H9 (cell line): ENCODE data around the gene OR10D3. TPM values are rescaled to one million over a fixed set of nuclear protein-coding genes. Genes with fewer than 3 reads are reported as not detected.

Experiments
- DNase-seq: peaks from one replicate; pipeline ENCODE4 v3.0.0-alpha.2; 2017
- H2AFZ ChIP-seq: one replicate; pipeline ENCODE4 v1.6.1; 2013; ENCODE audit warnings: mild to moderate bottlenecking, low read length, control low read depth, moderate library complexity
- H2AK5ac ChIP-seq: 2 replicates; pipeline ENCODE4 v1.6.1; 2013; ENCODE audit warnings: low read length, control low read depth, mixed read lengths; ENCODE audit not compliant: insufficient read length
- H2BK120ac ChIP-seq: one replicate; pipeline ENCODE4 v1.6.1; 2013; ENCODE audit warnings: low read depth, mild to moderate bottlenecking, low read length, control low read depth, inconsistent platforms; ENCODE audit not compliant: poor library complexity, severe bottlenecking
- H2BK12ac ChIP-seq: 2 replicates; pipeline ENCODE4 v1.6.1; 2013; ENCODE audit warnings: low read length, control low read depth, mixed read lengths, low read depth; ENCODE audit not compliant: insufficient read length
- H2BK15ac ChIP-seq: 2 replicates; pipeline ENCODE4 v1.6.1; 2013; ENCODE audit warnings: low read depth, low read length, control low read depth
- H2BK20ac ChIP-seq: one replicate; pipeline ENCODE4 v1.6.1; 2013; ENCODE audit warnings: low read depth, mild to moderate bottlenecking, low read length, control low read depth, inconsistent platforms; ENCODE audit not compliant: poor library complexity, severe bottlenecking
- H2BK5ac ChIP-seq: 2 replicates; pipeline ENCODE4 v1.6.1; 2013; ENCODE audit warnings: low read length, control low read depth, mixed read lengths; ENCODE audit not compliant: insufficient read length
- H3K14ac ChIP-seq: 2 replicates; pipeline ENCODE4 v1.6.1; 2013; ENCODE audit warnings: low read length, control low read depth; ENCODE audit not compliant: insufficient read depth
- H3K18ac ChIP-seq: 2 replicates; pipeline ENCODE4 v1.6.1; 2013; ENCODE audit warnings: low read depth, mild to moderate bottlenecking, mixed read lengths, low read length, control low read depth; ENCODE audit not compliant: insufficient read length
- H3K23ac ChIP-seq: 2 replicates; pipeline ENCODE4 v1.6.1; 2013; ENCODE audit warnings: low read length, control low read depth, mixed read lengths, low read depth; ENCODE audit not compliant: insufficient read length
- H3K23me2 ChIP-seq: 2 replicates; pipeline ENCODE4 v1.6.1; 2013; ENCODE audit warnings: low read depth, mild to moderate bottlenecking, mixed read lengths, low read length, control low read depth; ENCODE audit not compliant: insufficient read length, poor library complexity, severe bottlenecking
- H3K27ac ChIP-seq: 2 replicates; pipeline ENCODE4 v1.5.1; 2013; ENCODE audit warnings: low read length, control low read depth, mixed read lengths, low read depth; ENCODE audit not compliant: insufficient read length
- H3K27me3 ChIP-seq: 2 replicates; pipeline ENCODE4 v1.6.1; 2013; ENCODE audit warnings: low read length, control low read depth, inconsistent platforms; ENCODE audit not compliant: insufficient read depth
- H3K4ac ChIP-seq: 2 replicates; pipeline ENCODE4 v1.6.1; 2013; ENCODE audit warnings: low read depth, mild to moderate bottlenecking, control low read depth, inconsistent platforms, low read length, moderate library complexity
- H3K4me1 ChIP-seq: 2 replicates; pipeline ENCODE4 v1.6.1; 2013; ENCODE audit warnings: low read length, control low read depth, inconsistent platforms; ENCODE audit not compliant: insufficient read depth
- H3K4me2 ChIP-seq: 2 replicates; pipeline ENCODE4 v1.6.1; 2013; ENCODE audit warnings: low read length, control low read depth, mixed read lengths; ENCODE audit not compliant: insufficient read length, insufficient read depth
- H3K56ac ChIP-seq: 2 replicates; pipeline ENCODE4 v1.6.1; 2013; ENCODE audit warnings: low read depth, mild to moderate bottlenecking, mixed read lengths, low read length, control low read depth; ENCODE audit not compliant: insufficient read length
- H3K79me1 ChIP-seq: 2 replicates; pipeline ENCODE4 v1.6.1; 2013; ENCODE audit warnings: low read depth, mild to moderate bottlenecking, moderate library complexity, low read length, control low read depth, inconsistent platforms; ENCODE audit not compliant: insufficient read depth, poor library complexity, severe bottlenecking
- H3K79me2 ChIP-seq: 2 replicates; pipeline ENCODE4 v1.6.1; 2013; ENCODE audit warnings: low read length, control low read depth, inconsistent platforms; ENCODE audit not compliant: insufficient read depth
- H3K9ac ChIP-seq: 2 replicates; pipeline ENCODE4 v1.6.1; 2013; ENCODE audit warnings: low read length, control low read depth, mixed read lengths; ENCODE audit not compliant: insufficient read length; ENCODE audit errors: extremely low read depth
- H3K9me3 ChIP-seq: one replicate; pipeline ENCODE4 v1.6.1; 2013; ENCODE audit warnings: low read depth, low read length, inconsistent platforms; ENCODE audit not compliant: control insufficient read depth
- H3T11ph ChIP-seq: one replicate; pipeline ENCODE4 v1.6.1; 2013; ENCODE audit warnings: mild to moderate bottlenecking, low read length, control low read depth, inconsistent platforms
- H4K20me1 ChIP-seq: one replicate; pipeline ENCODE4 v1.6.1; 2013; ENCODE audit not compliant: control insufficient read depth, insufficient read length, insufficient read depth
- H4K5ac ChIP-seq: 2 replicates; pipeline ENCODE4 v1.6.1; 2013; ENCODE audit warnings: low read depth, mild to moderate bottlenecking, mixed read lengths, low read length, control low read depth; ENCODE audit not compliant: insufficient read length
- H4K8ac ChIP-seq: replicated peaks from 2 replicates; pipeline ENCODE4 v1.6.1; 2013; ENCODE audit warnings: low read length, control low read depth, mixed read lengths, low read depth; ENCODE audit not compliant: insufficient read length
- H4K91ac ChIP-seq: 2 replicates; pipeline ENCODE4 v1.6.1; 2013; ENCODE audit warnings: low read depth, mild to moderate bottlenecking, moderate library complexity, mixed read lengths, low read length, control low read depth; ENCODE audit not compliant: insufficient read length
- H3K27ac Mint-ChIP-seq, 3 experiments: 2 replicates in 2 of 3; 3 replicates in 1 of 3; pipeline ENCODE4 v1.8.0; 2020 to 2021; ENCODE audit warnings: mixed read lengths in 3 of 3, mild to moderate bottlenecking in 1 of 3, moderate library complexity in 1 of 3
- H3K27me3 Mint-ChIP-seq: 2 replicates; pipeline ENCODE4 v1.8.0; 2021; ENCODE audit warnings: low read depth, mild to moderate bottlenecking, moderate library complexity, mixed read lengths
- H3K36me3 Mint-ChIP-seq, 3 experiments: 2 replicates in 2 of 3; 3 replicates in 1 of 3; pipeline ENCODE4 v1.8.0; 2020 to 2021; ENCODE audit warnings: low read depth in 3 of 3, mixed read lengths in 3 of 3; ENCODE audit not compliant: insufficient read depth in 1 of 3
- H3K4me1 Mint-ChIP-seq, 2 experiments: 2 replicates each; pipeline ENCODE4 v1.8.0; 2020; ENCODE audit warnings: mixed read lengths in 2 of 2
- H3K4me3 Mint-ChIP-seq, 2 experiments: 2 replicates in 1 of 2; 3 replicates in 1 of 2; pipeline ENCODE4 v1.8.0; 2020 to 2021; ENCODE audit warnings: mild to moderate bottlenecking in 2 of 2, mixed read lengths in 2 of 2, moderate library complexity in 1 of 2
- H3K9me3 Mint-ChIP-seq, 2 experiments: 2 replicates in 1 of 2; 3 replicates in 1 of 2; pipeline ENCODE4 v1.8.0; 2020; ENCODE audit warnings: mild to moderate bottlenecking in 2 of 2, mixed read lengths in 2 of 2, moderate library complexity in 1 of 2
- WGBS: extraction: QIAGEN DNeasy Blood & Tissue Kit; methylation state at CpG from one replicate; pipeline ENCODE4 v1.1.7; 2013; ENCODE audit warnings: missing lambda C conversion rate, low lambda C conversion rate, mixed read lengths; ENCODE audit not compliant: insufficient read length; ENCODE audit errors: extremely low coverage; 5-methylcytosine and 5-hydroxymethylcytosine counted together
- total RNA-seq: library from RNA; stranded (reverse); gene quantifications from 2 replicates; pipeline ENCODE4 v1.2.1, GENCODE V29; 2021
- TF ChIP-seq, protein P1 (sequence below): fragments of 200-600 bp; sonication (generic); conservative IDR thresholded peaks from 3 replicates; pipeline ENCODE4 v1.8.0; 2021; ENCODE audit warnings: antibody characterized with exemption, mild to moderate bottlenecking

OR10D3 gene
- total RNA-seq, 1 experiment from 2014 or later: not detected

DNA sequence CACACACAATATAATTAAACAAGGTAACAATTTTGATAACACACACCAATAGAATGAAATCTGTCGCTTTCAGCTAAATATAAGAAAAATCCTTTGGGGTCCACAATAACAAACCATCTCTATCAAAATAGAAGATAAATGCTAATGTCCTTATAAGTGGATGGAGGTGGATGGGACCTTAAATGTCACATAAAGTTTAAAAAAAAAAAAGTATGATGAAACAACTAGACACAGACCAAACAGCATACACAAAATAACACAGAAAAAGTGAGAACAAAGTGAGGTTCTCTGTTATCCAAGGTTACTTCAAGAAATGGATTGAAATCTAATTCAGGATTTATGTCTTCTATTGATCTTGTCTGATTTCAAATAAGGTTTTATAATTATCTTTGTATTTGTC is 10.5 kb upstream of the OR10D3 start:
- Mint-ChIP-seq H3K4me3 (no peak overlapping the region), H3K27ac (no peak overlapping the region), H3K36me3 (peaks cover 0 to 3% (median 0%) of the 10 kb centered on the region in 3 experiments; a peak in 2 of 7 replicates), H3K9me3 (peaks cover 2% of the 10 kb centered on the region in 2 experiments; a peak in 3 of 5 replicates), H3K27me3 (peaks cover 45% of the 10 kb centered on the region), H3K4me1 (peaks cover 14 to 17% of the 10 kb centered on the region in 2 experiments)
- no peak overlapping the region for H3K9ac ChIP-seq
- H2BK120ac ChIP-seq: no peak overlapping the region
- no peak overlapping the region for H4K5ac ChIP-seq
- no peak overlapping the region for H3T11ph ChIP-seq
- H3K23ac ChIP-seq: no peak overlapping the region
- WGBS: no CpG with 5 or more reads among the region's 1 CpG
- H2BK20ac ChIP-seq: no peak overlapping the region
- no peak overlapping the region for H4K8ac ChIP-seq
- H3K27me3 ChIP-seq: peaks cover 19% of the 10 kb centered on the region; the same call in 1 of the 2 replicates
- no peak overlapping the region for H3K14ac ChIP-seq
- no peak overlapping the region for H2BK12ac ChIP-seq
- DNase-seq: no peak
- H4K20me1 ChIP-seq: no peaks in the 10 kb centered on the region
- H3K27ac ChIP-seq: no peak overlapping the region
- no peak overlapping the region for H4K91ac ChIP-seq
- no peak overlapping the region for H2BK15ac ChIP-seq
- no peak overlapping the region for H3K18ac ChIP-seq
- H3K79me1 ChIP-seq: no peaks in the 10 kb centered on the region
- no peak overlapping the region for H2BK5ac ChIP-seq
- TF ChIP-seq, protein P1, sequence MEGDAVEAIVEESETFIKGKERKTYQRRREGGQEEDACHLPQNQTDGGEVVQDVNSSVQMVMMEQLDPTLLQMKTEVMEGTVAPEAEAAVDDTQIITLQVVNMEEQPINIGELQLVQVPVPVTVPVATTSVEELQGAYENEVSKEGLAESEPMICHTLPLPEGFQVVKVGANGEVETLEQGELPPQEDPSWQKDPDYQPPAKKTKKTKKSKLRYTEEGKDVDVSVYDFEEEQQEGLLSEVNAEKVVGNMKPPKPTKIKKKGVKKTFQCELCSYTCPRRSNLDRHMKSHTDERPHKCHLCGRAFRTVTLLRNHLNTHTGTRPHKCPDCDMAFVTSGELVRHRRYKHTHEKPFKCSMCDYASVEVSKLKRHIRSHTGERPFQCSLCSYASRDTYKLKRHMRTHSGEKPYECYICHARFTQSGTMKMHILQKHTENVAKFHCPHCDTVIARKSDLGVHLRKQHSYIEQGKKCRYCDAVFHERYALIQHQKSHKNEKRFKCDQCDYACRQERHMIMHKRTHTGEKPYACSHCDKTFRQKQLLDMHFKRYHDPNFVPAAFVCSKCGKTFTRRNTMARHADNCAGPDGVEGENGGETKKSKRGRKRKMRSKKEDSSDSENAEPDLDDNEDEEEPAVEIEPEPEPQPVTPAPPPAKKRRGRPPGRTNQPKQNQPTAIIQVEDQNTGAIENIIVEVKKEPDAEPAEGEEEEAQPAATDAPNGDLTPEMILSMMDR: no peak
- no peak overlapping the region for H3K4me2 ChIP-seq
- no peaks in the 10 kb centered on the region for H3K79me2 ChIP-seq
- no peak overlapping the region for H3K56ac ChIP-seq
- no peaks in the 10 kb centered on the region for H3K4me1 ChIP-seq
- H3K9me3 ChIP-seq: no peaks in the 10 kb centered on the region
- no peak overlapping the region for H2AFZ ChIP-seq
- no peak overlapping the region for H2AK5ac ChIP-seq
- no peaks in the 10 kb centered on the region for H3K23me2 ChIP-seq
- no peak overlapping the region for H3K4ac ChIP-seq
